ENCODE measurements around the gene ZEB1. TPM values are rescaled to one million over a fixed set of nuclear protein-coding genes. Genes with fewer than 3 reads are reported as not detected.

Gene ZEB1
- 81.7 and 183 TPM in 2 replicates for total RNA-seq (ENCODE audit: low replicate concordance)

DNA sequence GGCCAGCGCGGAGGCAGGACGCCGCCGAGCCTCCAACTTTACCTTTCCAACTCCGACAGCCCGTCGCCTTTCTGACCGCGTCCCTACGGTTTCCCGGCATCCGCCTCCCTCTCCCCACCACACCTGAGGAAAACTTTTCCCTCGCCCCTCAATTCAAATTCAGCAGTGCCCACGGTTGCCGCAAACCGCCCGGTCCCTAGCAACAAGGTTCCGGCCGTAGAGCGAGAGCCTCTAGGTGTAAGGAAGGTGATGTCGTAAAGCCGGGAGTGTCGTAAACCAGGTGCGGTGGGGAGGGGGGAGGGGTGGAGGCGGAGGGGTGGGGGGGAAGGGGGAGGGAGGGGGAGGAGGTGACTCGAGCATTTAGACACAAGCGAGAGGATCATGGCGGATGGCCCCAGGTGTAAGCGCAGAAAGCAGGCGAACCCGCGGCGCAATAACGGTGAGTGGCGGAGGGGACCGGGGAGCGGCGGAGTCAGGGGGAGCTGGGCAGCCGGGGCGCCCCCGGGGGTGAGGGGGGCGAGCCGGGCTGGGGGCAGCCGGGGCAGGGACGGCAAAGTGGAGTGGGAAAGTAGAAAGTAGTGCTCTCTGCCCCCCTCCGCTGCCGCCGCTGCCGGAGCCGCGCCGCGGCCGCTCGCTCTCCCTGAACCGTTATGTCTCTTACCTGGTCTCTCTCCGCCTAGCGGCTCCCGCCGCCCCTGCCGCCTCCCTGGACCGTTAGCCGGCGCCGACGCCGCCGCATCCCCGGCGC is at the start of gene ZEB1:
ZEB1 (plus strand) TSS at position 363 of the 748 bp plus-strand sequence; CDS start at position 382, 19 bp downstream.

All from smooth muscle cell of the coronary artery (primary cell).